ENCODE measurements around the gene SREBF1. TPM values are rescaled to one million over a fixed set of nuclear protein-coding genes. Genes with fewer than 3 reads are reported as not detected.

The SREBF1 gene
- total and polyA plus RNA-seq, 2 experiments from 2014 or later = 39.6 to 85.3 TPM

- peaks cover 14% of the 10 kb centered on the region for H3F3A ChIP-seq (replicated peaks; ENCODE audit: low read depth)
- no peaks in the 10 kb centered on the region for H3K9me3 Mint-ChIP-seq
- no peaks in the 10 kb centered on the region for H3K79me2 ChIP-seq (replicated peaks; ENCODE audit: insufficient read depth)
- no peaks in the 10 kb centered on the region for H4K20me1 ChIP-seq (replicated peaks; ENCODE audit: insufficient read depth)
- ATAC-seq (no peak), DNase-seq (ENCODE audit: low spot score) (no peak)
- H3K4me1 Mint-ChIP-seq = peaks cover 44% of the 10 kb centered on the region
- no peaks in the 10 kb centered on the region for H3K36me3 ChIP-seq (ENCODE audit: insufficient read depth)
- peaks cover 24% of the 10 kb centered on the region for H3K4me1 ChIP-seq (ENCODE audit: insufficient read depth)
- no peaks in the 10 kb centered on the region for H3K9me2 ChIP-seq (ENCODE audit: insufficient read depth)
- H2AFZ ChIP-seq = no peak overlapping the region
- H3K36me3 Mint-ChIP-seq (ENCODE audit: low read depth) = no peaks in the 10 kb centered on the region
- 0 out of 2 replicates have a peak, but pooled peaks cover 3% of the 10 kb centered on the region for H3K27me3 ChIP-seq (ENCODE audit: insufficient read depth)
- H3K27ac Mint-ChIP-seq = no peak overlapping the region
- H3K27me3 Mint-ChIP-seq (ENCODE audit: insufficient read depth, low read depth, poor library complexity) = peaks cover 21% of the 10 kb centered on the region
- H3K4me2 ChIP-seq = no peak overlapping the region
- TF ChIP-seq JUNB (IDR thresholded peaks at IDR 0.05; ENCODE audit: unreplicated experiment) (no peak), STAT1 (IDR thresholded peaks at IDR 0.05; ENCODE audit: unreplicated experiment) (no peak), ZNF462 (CRISPR knock-in tag; IDR thresholded peaks at IDR 0.05) (no peak), ZNF331 (CRISPR knock-in tag; IDR thresholded peaks at IDR 0.05; ENCODE audit: low read depth) (no peak), NANOG (IDR thresholded peaks at IDR 0.05; ENCODE audit: borderline replicate concordance) (no peak), EZH2phosphoT487 (IDR thresholded peaks at IDR 0.05; ENCODE audit: unreplicated experiment) (no peak), ZNF114 (CRISPR knock-in tag; IDR thresholded peaks at IDR 0.05) (no peak), EZH2 (IDR thresholded peaks at IDR 0.05; ENCODE audit: low read depth, unreplicated experiment) (no peak), CREB1 (CRISPR knock-in tag; IDR thresholded peaks at IDR 0.05; ENCODE audit: low read depth) (no peak), ETS1 (IDR thresholded peaks at IDR 0.05) (no peak), POLR2AphosphoS5 (IDR thresholded peaks at IDR 0.05; ENCODE audit: low read depth) (no peak)
- TF ChIP-seq, protein P1, sequence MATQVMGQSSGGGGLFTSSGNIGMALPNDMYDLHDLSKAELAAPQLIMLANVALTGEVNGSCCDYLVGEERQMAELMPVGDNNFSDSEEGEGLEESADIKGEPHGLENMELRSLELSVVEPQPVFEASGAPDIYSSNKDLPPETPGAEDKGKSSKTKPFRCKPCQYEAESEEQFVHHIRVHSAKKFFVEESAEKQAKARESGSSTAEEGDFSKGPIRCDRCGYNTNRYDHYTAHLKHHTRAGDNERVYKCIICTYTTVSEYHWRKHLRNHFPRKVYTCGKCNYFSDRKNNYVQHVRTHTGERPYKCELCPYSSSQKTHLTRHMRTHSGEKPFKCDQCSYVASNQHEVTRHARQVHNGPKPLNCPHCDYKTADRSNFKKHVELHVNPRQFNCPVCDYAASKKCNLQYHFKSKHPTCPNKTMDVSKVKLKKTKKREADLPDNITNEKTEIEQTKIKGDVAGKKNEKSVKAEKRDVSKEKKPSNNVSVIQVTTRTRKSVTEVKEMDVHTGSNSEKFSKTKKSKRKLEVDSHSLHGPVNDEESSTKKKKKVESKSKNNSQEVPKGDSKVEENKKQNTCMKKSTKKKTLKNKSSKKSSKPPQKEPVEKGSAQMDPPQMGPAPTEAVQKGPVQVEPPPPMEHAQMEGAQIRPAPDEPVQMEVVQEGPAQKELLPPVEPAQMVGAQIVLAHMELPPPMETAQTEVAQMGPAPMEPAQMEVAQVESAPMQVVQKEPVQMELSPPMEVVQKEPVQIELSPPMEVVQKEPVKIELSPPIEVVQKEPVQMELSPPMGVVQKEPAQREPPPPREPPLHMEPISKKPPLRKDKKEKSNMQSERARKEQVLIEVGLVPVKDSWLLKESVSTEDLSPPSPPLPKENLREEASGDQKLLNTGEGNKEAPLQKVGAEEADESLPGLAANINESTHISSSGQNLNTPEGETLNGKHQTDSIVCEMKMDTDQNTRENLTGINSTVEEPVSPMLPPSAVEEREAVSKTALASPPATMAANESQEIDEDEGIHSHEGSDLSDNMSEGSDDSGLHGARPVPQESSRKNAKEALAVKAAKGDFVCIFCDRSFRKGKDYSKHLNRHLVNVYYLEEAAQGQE (IDR thresholded peaks at IDR 0.05; ENCODE audit: unreplicated experiment) = no peak
- TF ChIP-seq, protein P2, sequence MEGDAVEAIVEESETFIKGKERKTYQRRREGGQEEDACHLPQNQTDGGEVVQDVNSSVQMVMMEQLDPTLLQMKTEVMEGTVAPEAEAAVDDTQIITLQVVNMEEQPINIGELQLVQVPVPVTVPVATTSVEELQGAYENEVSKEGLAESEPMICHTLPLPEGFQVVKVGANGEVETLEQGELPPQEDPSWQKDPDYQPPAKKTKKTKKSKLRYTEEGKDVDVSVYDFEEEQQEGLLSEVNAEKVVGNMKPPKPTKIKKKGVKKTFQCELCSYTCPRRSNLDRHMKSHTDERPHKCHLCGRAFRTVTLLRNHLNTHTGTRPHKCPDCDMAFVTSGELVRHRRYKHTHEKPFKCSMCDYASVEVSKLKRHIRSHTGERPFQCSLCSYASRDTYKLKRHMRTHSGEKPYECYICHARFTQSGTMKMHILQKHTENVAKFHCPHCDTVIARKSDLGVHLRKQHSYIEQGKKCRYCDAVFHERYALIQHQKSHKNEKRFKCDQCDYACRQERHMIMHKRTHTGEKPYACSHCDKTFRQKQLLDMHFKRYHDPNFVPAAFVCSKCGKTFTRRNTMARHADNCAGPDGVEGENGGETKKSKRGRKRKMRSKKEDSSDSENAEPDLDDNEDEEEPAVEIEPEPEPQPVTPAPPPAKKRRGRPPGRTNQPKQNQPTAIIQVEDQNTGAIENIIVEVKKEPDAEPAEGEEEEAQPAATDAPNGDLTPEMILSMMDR (conservative IDR thresholded peaks at IDR 0.05; ENCODE audit: low read depth in 2 of 2) = no peak
- no peak overlapping the region for H3K4me3 ChIP-seq
- no peak overlapping the region for H3K4me3 Mint-ChIP-seq
- H3K27ac ChIP-seq (ENCODE audit: low read depth) = no peak overlapping the region
These were observed 28.2 kb upstream of the SREBF1 start for GRCh38 chr17:17865035-17865434.
